H9 (cell line): Measurements from ENCODE around the gene TBL2. TPM values are rescaled to one million over a fixed set of nuclear protein-coding genes. Genes with fewer than 3 reads are reported as not detected.

Experiments used
- DNase-seq: peaks from one replicate; pipeline ENCODE4 v3.0.0-alpha.2; 2017
- H2AFZ ChIP-seq: one replicate; pipeline ENCODE4 v1.6.1; 2013; ENCODE audit warnings: mild to moderate bottlenecking, low read length, control low read depth, moderate library complexity
- H2AK5ac ChIP-seq: 2 replicates; pipeline ENCODE4 v1.6.1; 2013; ENCODE audit warnings: low read length, control low read depth, mixed read lengths; ENCODE audit not compliant: insufficient read length
- H2BK120ac ChIP-seq: one replicate; pipeline ENCODE4 v1.6.1; 2013; ENCODE audit warnings: low read depth, mild to moderate bottlenecking, low read length, control low read depth, inconsistent platforms; ENCODE audit not compliant: poor library complexity, severe bottlenecking
- H2BK12ac ChIP-seq: 2 replicates; pipeline ENCODE4 v1.6.1; 2013; ENCODE audit warnings: low read length, control low read depth, mixed read lengths, low read depth; ENCODE audit not compliant: insufficient read length
- H2BK15ac ChIP-seq: 2 replicates; pipeline ENCODE4 v1.6.1; 2013; ENCODE audit warnings: low read depth, low read length, control low read depth
- H2BK20ac ChIP-seq: one replicate; pipeline ENCODE4 v1.6.1; 2013; ENCODE audit warnings: low read depth, mild to moderate bottlenecking, low read length, control low read depth, inconsistent platforms; ENCODE audit not compliant: poor library complexity, severe bottlenecking
- H2BK5ac ChIP-seq: 2 replicates; pipeline ENCODE4 v1.6.1; 2013; ENCODE audit warnings: low read length, control low read depth, mixed read lengths; ENCODE audit not compliant: insufficient read length
- H3K14ac ChIP-seq: 2 replicates; pipeline ENCODE4 v1.6.1; 2013; ENCODE audit warnings: low read length, control low read depth; ENCODE audit not compliant: insufficient read depth
- H3K18ac ChIP-seq: 2 replicates; pipeline ENCODE4 v1.6.1; 2013; ENCODE audit warnings: low read depth, mild to moderate bottlenecking, mixed read lengths, low read length, control low read depth; ENCODE audit not compliant: insufficient read length
- H3K23ac ChIP-seq: 2 replicates; pipeline ENCODE4 v1.6.1; 2013; ENCODE audit warnings: low read length, control low read depth, mixed read lengths, low read depth; ENCODE audit not compliant: insufficient read length
- H3K23me2 ChIP-seq: 2 replicates; pipeline ENCODE4 v1.6.1; 2013; ENCODE audit warnings: low read depth, mild to moderate bottlenecking, mixed read lengths, low read length, control low read depth; ENCODE audit not compliant: insufficient read length, poor library complexity, severe bottlenecking
- H3K27ac ChIP-seq: 2 replicates; pipeline ENCODE4 v1.5.1; 2013; ENCODE audit warnings: low read length, control low read depth, mixed read lengths, low read depth; ENCODE audit not compliant: insufficient read length
- H3K27me3 ChIP-seq: 2 replicates; pipeline ENCODE4 v1.6.1; 2013; ENCODE audit warnings: low read length, control low read depth, inconsistent platforms; ENCODE audit not compliant: insufficient read depth
- H3K4ac ChIP-seq: 2 replicates; pipeline ENCODE4 v1.6.1; 2013; ENCODE audit warnings: low read depth, mild to moderate bottlenecking, control low read depth, inconsistent platforms, low read length, moderate library complexity
- H3K4me1 ChIP-seq: 2 replicates; pipeline ENCODE4 v1.6.1; 2013; ENCODE audit warnings: low read length, control low read depth, inconsistent platforms; ENCODE audit not compliant: insufficient read depth
- H3K4me2 ChIP-seq: 2 replicates; pipeline ENCODE4 v1.6.1; 2013; ENCODE audit warnings: low read length, control low read depth, mixed read lengths; ENCODE audit not compliant: insufficient read length, insufficient read depth
- H3K56ac ChIP-seq: 2 replicates; pipeline ENCODE4 v1.6.1; 2013; ENCODE audit warnings: low read depth, mild to moderate bottlenecking, mixed read lengths, low read length, control low read depth; ENCODE audit not compliant: insufficient read length
- H3K79me1 ChIP-seq: 2 replicates; pipeline ENCODE4 v1.6.1; 2013; ENCODE audit warnings: low read depth, mild to moderate bottlenecking, moderate library complexity, low read length, control low read depth, inconsistent platforms; ENCODE audit not compliant: insufficient read depth, poor library complexity, severe bottlenecking
- H3K79me2 ChIP-seq: 2 replicates; pipeline ENCODE4 v1.6.1; 2013; ENCODE audit warnings: low read length, control low read depth, inconsistent platforms; ENCODE audit not compliant: insufficient read depth
- H3K9ac ChIP-seq: 2 replicates; pipeline ENCODE4 v1.6.1; 2013; ENCODE audit warnings: low read length, control low read depth, mixed read lengths; ENCODE audit not compliant: insufficient read length; ENCODE audit errors: extremely low read depth
- H3K9me3 ChIP-seq: one replicate; pipeline ENCODE4 v1.6.1; 2013; ENCODE audit warnings: low read depth, low read length, inconsistent platforms; ENCODE audit not compliant: control insufficient read depth
- H3T11ph ChIP-seq: one replicate; pipeline ENCODE4 v1.6.1; 2013; ENCODE audit warnings: mild to moderate bottlenecking, low read length, control low read depth, inconsistent platforms
- H4K20me1 ChIP-seq: one replicate; pipeline ENCODE4 v1.6.1; 2013; ENCODE audit not compliant: control insufficient read depth, insufficient read length, insufficient read depth
- H4K5ac ChIP-seq: 2 replicates; pipeline ENCODE4 v1.6.1; 2013; ENCODE audit warnings: low read depth, mild to moderate bottlenecking, mixed read lengths, low read length, control low read depth; ENCODE audit not compliant: insufficient read length
- H4K8ac ChIP-seq: replicated peaks from 2 replicates; pipeline ENCODE4 v1.6.1; 2013; ENCODE audit warnings: low read length, control low read depth, mixed read lengths, low read depth; ENCODE audit not compliant: insufficient read length
- H4K91ac ChIP-seq: 2 replicates; pipeline ENCODE4 v1.6.1; 2013; ENCODE audit warnings: low read depth, mild to moderate bottlenecking, moderate library complexity, mixed read lengths, low read length, control low read depth; ENCODE audit not compliant: insufficient read length
- H3K27ac Mint-ChIP-seq, 3 experiments: 2 replicates in 2 of 3; 3 replicates in 1 of 3; pipeline ENCODE4 v1.8.0; 2020 to 2021; ENCODE audit warnings: mixed read lengths in 3 of 3, mild to moderate bottlenecking in 1 of 3, moderate library complexity in 1 of 3
- H3K27me3 Mint-ChIP-seq: 2 replicates; pipeline ENCODE4 v1.8.0; 2021; ENCODE audit warnings: low read depth, mild to moderate bottlenecking, moderate library complexity, mixed read lengths
- H3K36me3 Mint-ChIP-seq, 3 experiments: 2 replicates in 2 of 3; 3 replicates in 1 of 3; pipeline ENCODE4 v1.8.0; 2020 to 2021; ENCODE audit warnings: low read depth in 3 of 3, mixed read lengths in 3 of 3; ENCODE audit not compliant: insufficient read depth in 1 of 3
- H3K4me1 Mint-ChIP-seq, 2 experiments: 2 replicates each; pipeline ENCODE4 v1.8.0; 2020; ENCODE audit warnings: mixed read lengths in 2 of 2
- H3K4me3 Mint-ChIP-seq, 2 experiments: 2 replicates in 1 of 2; 3 replicates in 1 of 2; pipeline ENCODE4 v1.8.0; 2020 to 2021; ENCODE audit warnings: mild to moderate bottlenecking in 2 of 2, mixed read lengths in 2 of 2, moderate library complexity in 1 of 2
- H3K9me3 Mint-ChIP-seq, 2 experiments: 2 replicates in 1 of 2; 3 replicates in 1 of 2; pipeline ENCODE4 v1.8.0; 2020; ENCODE audit warnings: mild to moderate bottlenecking in 2 of 2, mixed read lengths in 2 of 2, moderate library complexity in 1 of 2
- WGBS: extraction: QIAGEN DNeasy Blood & Tissue Kit; methylation state at CpG from one replicate; pipeline ENCODE4 v1.1.7; 2013; ENCODE audit warnings: missing lambda C conversion rate, low lambda C conversion rate, mixed read lengths; ENCODE audit not compliant: insufficient read length; ENCODE audit errors: extremely low coverage; 5-methylcytosine and 5-hydroxymethylcytosine counted together
- total RNA-seq: library from RNA; stranded (reverse); gene quantifications from 2 replicates; pipeline ENCODE4 v1.2.1, GENCODE V29; 2021
- TF ChIP-seq, protein P1 (sequence below): fragments of 200-600 bp; sonication (generic); conservative IDR thresholded peaks from 3 replicates; pipeline ENCODE4 v1.8.0; 2021; ENCODE audit warnings: antibody characterized with exemption, mild to moderate bottlenecking

The TBL2 gene
- total RNA-seq, 1 experiment from 2014 or later: 26.7 TPM

DNA sequence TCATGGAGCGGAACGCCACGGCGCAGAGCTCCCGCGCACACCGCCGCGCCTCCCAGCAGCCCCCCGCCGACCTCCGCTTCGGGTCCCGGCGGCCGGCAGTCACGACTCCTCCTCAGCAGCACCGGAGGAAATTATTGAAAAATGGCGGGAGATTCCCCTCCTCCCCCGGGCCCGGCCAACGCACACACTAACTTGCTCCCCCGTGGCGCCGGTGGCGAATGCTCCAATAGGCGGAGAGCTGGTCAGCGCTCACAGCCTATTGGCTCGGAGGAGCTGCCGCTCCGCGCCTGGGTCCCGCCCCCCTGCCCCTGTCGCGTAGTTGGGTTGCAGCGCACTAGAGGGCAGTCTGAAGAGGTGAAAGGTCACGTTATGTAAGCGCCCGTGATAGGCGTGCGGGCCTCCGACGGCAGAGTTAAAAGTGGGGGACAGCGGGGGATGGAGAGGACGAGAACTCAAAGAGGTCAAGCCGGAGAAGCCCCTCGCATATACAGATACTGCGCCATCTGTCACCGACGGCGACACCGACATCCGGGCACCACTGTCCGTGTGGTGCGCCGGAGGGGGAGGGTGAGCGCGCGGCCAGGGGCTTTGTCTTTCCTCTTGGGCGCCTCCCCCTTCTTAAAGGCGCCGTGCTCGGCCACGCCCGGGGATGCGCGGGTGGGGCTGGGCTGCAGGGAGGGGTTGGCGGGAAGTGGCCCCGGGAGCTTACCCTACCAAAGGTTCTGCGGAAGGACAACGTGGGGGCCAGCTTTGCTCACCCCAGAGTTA, 56.1 kb downstream of the TBL2 start, which contains the start of gene BAZ1B:
Gene BAZ1B (minus strand): TSS at position 189 of the 768 bp plus-strand sequence. CDS start 360 bp downstream, outside the sequence.
- Histone ChIP-seq H3K23ac (no peak within 1 kb of the TSS), H3K18ac (peak within 1 kb of the TSS; percentile 93), H3K27ac (peak within 1 kb of the TSS; percentile 4), H3K4me2 (peak within 1 kb of the TSS; percentile 94), H3K4ac (no peak within 1 kb of the TSS; the same call in 1 of the 2 replicates), H3K23me2 (peaks cover 12% of the 10 kb centered on the region), H2AFZ (no peak within 1 kb of the TSS), H3K56ac (no peak within 1 kb of the TSS), H4K8ac (no peak within 1 kb of the TSS), H2AK5ac (no peak within 1 kb of the TSS), H2BK120ac (no peak within 1 kb of the TSS), H3K79me1 (peaks cover 2% of the 10 kb centered on the region), H3K9me3 (no peaks in the 10 kb centered on the region), H3T11ph (no peak within 1 kb of the TSS), H3K27me3 (no peaks in the 10 kb centered on the region), H4K20me1 (no peaks in the 10 kb centered on the region), H2BK12ac (no peak within 1 kb of the TSS), H4K5ac (no peak within 1 kb of the TSS), H2BK15ac (no peak within 1 kb of the TSS), H2BK20ac (no peak within 1 kb of the TSS), H4K91ac (no peak within 1 kb of the TSS), H3K79me2 (peaks cover 37% of the 10 kb centered on the region), H2BK5ac (peak within 1 kb of the TSS; percentile 49), H3K14ac (peak within 1 kb of the TSS; percentile 99), H3K9ac (peak within 1 kb of the TSS; percentile 94), H3K4me1 (no peaks in the 10 kb centered on the region)
- no peaks in the 10 kb centered on the region; a peak in 1 of 5 replicates for H3K9me3 Mint-ChIP-seq
- WGBS: no CpG with 5 or more reads among the region's 71 CpGs
- H3K4me1 Mint-ChIP-seq: peaks cover 27 to 31% of the 10 kb centered on the region in 2 experiments
- H3K27me3 Mint-ChIP-seq: no peaks in the 10 kb centered on the region
- peak within 1 kb of the TSS; percentile 91 to 96 for H3K4me3 Mint-ChIP-seq
- DNase-seq: peak; percentile 98
- TF ChIP-seq, protein P1, sequence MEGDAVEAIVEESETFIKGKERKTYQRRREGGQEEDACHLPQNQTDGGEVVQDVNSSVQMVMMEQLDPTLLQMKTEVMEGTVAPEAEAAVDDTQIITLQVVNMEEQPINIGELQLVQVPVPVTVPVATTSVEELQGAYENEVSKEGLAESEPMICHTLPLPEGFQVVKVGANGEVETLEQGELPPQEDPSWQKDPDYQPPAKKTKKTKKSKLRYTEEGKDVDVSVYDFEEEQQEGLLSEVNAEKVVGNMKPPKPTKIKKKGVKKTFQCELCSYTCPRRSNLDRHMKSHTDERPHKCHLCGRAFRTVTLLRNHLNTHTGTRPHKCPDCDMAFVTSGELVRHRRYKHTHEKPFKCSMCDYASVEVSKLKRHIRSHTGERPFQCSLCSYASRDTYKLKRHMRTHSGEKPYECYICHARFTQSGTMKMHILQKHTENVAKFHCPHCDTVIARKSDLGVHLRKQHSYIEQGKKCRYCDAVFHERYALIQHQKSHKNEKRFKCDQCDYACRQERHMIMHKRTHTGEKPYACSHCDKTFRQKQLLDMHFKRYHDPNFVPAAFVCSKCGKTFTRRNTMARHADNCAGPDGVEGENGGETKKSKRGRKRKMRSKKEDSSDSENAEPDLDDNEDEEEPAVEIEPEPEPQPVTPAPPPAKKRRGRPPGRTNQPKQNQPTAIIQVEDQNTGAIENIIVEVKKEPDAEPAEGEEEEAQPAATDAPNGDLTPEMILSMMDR: peak; percentile 26; the same call in 1 of the 3 replicates
- H3K36me3 Mint-ChIP-seq: peaks cover 17 to 35% (median 31%) of the 10 kb centered on the region in 3 experiments
- H3K27ac Mint-ChIP-seq: peak within 1 kb of the TSS; percentile 99 to 100 (median 99)
